Measurements from ENCODE around the gene STAU1. TPM values are rescaled to one million over a fixed set of nuclear protein-coding genes. Genes with fewer than 3 reads are reported as not detected.

STAU1 gene
- total and polyA plus RNA-seq, 4 donors, result 53.5 to 89.2 (median 65.2) TPM

DNA sequence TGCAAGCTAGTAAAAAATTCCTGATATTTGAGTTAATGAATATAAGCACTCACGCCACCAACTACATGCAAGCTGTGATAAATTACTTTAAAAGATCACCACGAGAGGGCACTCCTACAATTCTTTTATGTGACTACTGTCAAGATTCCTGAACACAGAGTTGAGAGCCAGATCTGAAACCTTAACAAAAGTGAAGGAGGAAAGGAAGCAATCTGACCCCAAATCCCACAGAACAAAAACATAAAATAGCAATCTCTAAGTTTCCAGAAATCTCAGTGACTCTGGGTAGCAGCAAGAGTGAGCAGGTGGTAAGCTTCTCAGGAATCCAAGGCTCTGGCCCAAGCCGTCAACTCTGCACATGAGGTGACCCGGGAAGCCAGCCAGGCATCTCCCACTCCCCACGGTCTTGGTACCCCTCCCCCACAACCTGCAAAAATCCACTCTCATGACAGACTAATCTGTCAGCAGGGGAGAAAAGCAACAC is 55.1 kb downstream of the STAU1 start:
- DNase-seq (ENCODE audit: low spot score), result no peak
- H3K27ac ChIP-seq (ENCODE audit: low read depth in 1 of 2, low read length in 2 of 2), result no peak overlapping the region

DNA sequence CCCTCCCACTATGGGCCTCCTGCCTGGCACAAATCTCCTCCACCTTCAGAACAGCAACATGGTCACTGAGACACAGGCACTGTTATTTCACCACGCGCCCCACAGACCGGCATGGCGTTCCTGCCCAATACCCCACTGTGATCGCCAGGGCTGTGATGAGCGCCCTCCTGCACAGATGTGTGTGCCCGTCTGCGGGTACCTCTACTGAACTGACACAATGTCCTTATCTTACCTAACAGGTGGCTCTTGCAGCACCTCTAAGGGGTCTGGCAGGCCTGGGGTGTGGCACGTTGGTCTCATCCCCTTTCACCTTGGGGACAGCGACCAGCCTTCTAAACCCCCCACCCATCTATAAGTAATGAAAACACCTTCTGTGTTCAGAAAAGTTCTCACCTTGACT is 64.2 kb downstream of the STAU1 start:
- Histone ChIP-seq H3K9ac (ENCODE audit: low read depth in 1 of 2, low read length in 2 of 2) (no peak overlapping the region), H3K27me3 (ENCODE audit: control insufficient read depth in 4 of 4, insufficient read depth in 4 of 4, low read length in 3 of 4) (no peaks in the 10 kb centered on the region), H3K4me1 (ENCODE audit: control insufficient read depth in 4 of 4, insufficient read depth in 4 of 4, low read length in 3 of 4) (no peaks in the 10 kb centered on the region), H3K27ac (ENCODE audit: low read depth in 1 of 2, low read length in 2 of 2) (no peak overlapping the region), H3K36me3 (ENCODE audit: control insufficient read depth in 4 of 4, insufficient read depth in 3 of 4, low read depth in 1 of 4, low read length in 3 of 4) (peaks cover 10 to 47% (median 41%) of the 10 kb centered on the region in 4 donors), H3K9me3 (ENCODE audit: control insufficient read depth in 4 of 4, low read length in 3 of 4) (no peaks in the 10 kb centered on the region), H3K4me3 (ENCODE audit: low read depth in 1 of 3, low read length in 3 of 3) (no peak overlapping the region)
- TF ChIP-seq JUND (IDR thresholded peaks at IDR 0.05) (no peak), SP1 (IDR thresholded peaks at IDR 0.05) (no peak), EGR1 (IDR thresholded peaks at IDR 0.05; ENCODE audit: low read depth in 2 of 2) (no peak), TAF1 (conservative IDR thresholded peaks at IDR 0.05) (no peak), GABPA (IDR thresholded peaks at IDR 0.05 in 1 of 2, conservative IDR thresholded peaks at IDR 0.05 in 1 of 2) (no peak)
- TF ChIP-seq, protein P1, sequence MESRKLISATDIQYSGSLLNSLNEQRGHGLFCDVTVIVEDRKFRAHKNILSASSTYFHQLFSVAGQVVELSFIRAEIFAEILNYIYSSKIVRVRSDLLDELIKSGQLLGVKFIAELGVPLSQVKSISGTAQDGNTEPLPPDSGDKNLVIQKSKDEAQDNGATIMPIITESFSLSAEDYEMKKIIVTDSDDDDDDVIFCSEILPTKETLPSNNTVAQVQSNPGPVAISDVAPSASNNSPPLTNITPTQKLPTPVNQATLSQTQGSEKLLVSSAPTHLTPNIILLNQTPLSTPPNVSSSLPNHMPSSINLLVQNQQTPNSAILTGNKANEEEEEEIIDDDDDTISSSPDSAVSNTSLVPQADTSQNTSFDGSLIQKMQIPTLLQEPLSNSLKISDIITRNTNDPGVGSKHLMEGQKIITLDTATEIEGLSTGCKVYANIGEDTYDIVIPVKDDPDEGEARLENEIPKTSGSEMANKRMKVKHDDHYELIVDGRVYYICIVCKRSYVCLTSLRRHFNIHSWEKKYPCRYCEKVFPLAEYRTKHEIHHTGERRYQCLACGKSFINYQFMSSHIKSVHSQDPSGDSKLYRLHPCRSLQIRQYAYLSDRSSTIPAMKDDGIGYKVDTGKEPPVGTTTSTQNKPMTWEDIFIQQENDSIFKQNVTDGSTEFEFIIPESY (IDR thresholded peaks at IDR 0.05), result no peak
- TF ChIP-seq, protein P2, sequence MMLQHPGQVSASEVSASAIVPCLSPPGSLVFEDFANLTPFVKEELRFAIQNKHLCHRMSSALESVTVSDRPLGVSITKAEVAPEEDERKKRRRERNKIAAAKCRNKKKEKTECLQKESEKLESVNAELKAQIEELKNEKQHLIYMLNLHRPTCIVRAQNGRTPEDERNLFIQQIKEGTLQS (IDR thresholded peaks at IDR 0.05), result no peak
- TF ChIP-seq, protein P3, sequence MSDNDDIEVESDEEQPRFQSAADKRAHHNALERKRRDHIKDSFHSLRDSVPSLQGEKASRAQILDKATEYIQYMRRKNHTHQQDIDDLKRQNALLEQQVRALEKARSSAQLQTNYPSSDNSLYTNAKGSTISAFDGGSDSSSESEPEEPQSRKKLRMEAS (IDR thresholded peaks at IDR 0.05), result no peak
- DNase-seq (ENCODE audit: low spot score), result no peak
- 98% methylated on average over 10 of the region's 10 CpGs for WGBS

More for the DNA sequence above, 55.1 kb downstream of the STAU1 start:
- Histone ChIP-seq H3K9me3 (ENCODE audit: control insufficient read depth in 4 of 4, low read length in 3 of 4) (no peaks in the 10 kb centered on the region), H3K36me3 (ENCODE audit: control insufficient read depth in 4 of 4, insufficient read depth in 3 of 4, low read depth in 1 of 4, low read length in 3 of 4) (peaks cover 3 to 32% (median 15%) of the 10 kb centered on the region in 4 donors), H3K9ac (ENCODE audit: low read depth in 1 of 2, low read length in 2 of 2) (no peak overlapping the region), H3K4me1 (ENCODE audit: control insufficient read depth in 4 of 4, insufficient read depth in 4 of 4, low read length in 3 of 4) (peaks cover 0 to 6% (median 4%) of the 10 kb centered on the region in 4 donors), H3K4me3 (ENCODE audit: low read depth in 1 of 3, low read length in 3 of 3) (no peak overlapping the region), H3K27me3 (ENCODE audit: control insufficient read depth in 4 of 4, insufficient read depth in 4 of 4, low read length in 3 of 4) (no peaks in the 10 kb centered on the region)
- TF ChIP-seq, protein P4, sequence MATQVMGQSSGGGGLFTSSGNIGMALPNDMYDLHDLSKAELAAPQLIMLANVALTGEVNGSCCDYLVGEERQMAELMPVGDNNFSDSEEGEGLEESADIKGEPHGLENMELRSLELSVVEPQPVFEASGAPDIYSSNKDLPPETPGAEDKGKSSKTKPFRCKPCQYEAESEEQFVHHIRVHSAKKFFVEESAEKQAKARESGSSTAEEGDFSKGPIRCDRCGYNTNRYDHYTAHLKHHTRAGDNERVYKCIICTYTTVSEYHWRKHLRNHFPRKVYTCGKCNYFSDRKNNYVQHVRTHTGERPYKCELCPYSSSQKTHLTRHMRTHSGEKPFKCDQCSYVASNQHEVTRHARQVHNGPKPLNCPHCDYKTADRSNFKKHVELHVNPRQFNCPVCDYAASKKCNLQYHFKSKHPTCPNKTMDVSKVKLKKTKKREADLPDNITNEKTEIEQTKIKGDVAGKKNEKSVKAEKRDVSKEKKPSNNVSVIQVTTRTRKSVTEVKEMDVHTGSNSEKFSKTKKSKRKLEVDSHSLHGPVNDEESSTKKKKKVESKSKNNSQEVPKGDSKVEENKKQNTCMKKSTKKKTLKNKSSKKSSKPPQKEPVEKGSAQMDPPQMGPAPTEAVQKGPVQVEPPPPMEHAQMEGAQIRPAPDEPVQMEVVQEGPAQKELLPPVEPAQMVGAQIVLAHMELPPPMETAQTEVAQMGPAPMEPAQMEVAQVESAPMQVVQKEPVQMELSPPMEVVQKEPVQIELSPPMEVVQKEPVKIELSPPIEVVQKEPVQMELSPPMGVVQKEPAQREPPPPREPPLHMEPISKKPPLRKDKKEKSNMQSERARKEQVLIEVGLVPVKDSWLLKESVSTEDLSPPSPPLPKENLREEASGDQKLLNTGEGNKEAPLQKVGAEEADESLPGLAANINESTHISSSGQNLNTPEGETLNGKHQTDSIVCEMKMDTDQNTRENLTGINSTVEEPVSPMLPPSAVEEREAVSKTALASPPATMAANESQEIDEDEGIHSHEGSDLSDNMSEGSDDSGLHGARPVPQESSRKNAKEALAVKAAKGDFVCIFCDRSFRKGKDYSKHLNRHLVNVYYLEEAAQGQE (IDR thresholded peaks at IDR 0.05), result no peak
- TF ChIP-seq RAD21 (IDR thresholded peaks at IDR 0.05), result peak; percentile 85 to 87
- TF ChIP-seq, protein P5, sequence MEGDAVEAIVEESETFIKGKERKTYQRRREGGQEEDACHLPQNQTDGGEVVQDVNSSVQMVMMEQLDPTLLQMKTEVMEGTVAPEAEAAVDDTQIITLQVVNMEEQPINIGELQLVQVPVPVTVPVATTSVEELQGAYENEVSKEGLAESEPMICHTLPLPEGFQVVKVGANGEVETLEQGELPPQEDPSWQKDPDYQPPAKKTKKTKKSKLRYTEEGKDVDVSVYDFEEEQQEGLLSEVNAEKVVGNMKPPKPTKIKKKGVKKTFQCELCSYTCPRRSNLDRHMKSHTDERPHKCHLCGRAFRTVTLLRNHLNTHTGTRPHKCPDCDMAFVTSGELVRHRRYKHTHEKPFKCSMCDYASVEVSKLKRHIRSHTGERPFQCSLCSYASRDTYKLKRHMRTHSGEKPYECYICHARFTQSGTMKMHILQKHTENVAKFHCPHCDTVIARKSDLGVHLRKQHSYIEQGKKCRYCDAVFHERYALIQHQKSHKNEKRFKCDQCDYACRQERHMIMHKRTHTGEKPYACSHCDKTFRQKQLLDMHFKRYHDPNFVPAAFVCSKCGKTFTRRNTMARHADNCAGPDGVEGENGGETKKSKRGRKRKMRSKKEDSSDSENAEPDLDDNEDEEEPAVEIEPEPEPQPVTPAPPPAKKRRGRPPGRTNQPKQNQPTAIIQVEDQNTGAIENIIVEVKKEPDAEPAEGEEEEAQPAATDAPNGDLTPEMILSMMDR (IDR thresholded peaks at IDR 0.05; ENCODE audit: low read depth, low read length, missing input control), result peak; percentile 58
- no peak for TF ChIP-seq JUND (IDR thresholded peaks at IDR 0.05)
- TF ChIP-seq FOXA1 (IDR thresholded peaks at IDR 0.05), result no peak
- no peak for TF ChIP-seq YY1 (IDR thresholded peaks at IDR 0.05)
- 43% methylated on average over 5 of the region's 5 CpGs for WGBS

Measured in liver (tissue), 9 donors.